HG02852 (cell line): ENCODE measurements around the gene CDC40.

Experiments used
- ATAC-seq: cut with Tn5 transposase; IDR thresholded peaks from one replicate; pipeline ENCODE4 v1.9.1; 2021; ENCODE audit warnings: mild to moderate bottlenecking, moderate library complexity; ENCODE audit not compliant: unreplicated experiment

CDC40 gene

DNA sequence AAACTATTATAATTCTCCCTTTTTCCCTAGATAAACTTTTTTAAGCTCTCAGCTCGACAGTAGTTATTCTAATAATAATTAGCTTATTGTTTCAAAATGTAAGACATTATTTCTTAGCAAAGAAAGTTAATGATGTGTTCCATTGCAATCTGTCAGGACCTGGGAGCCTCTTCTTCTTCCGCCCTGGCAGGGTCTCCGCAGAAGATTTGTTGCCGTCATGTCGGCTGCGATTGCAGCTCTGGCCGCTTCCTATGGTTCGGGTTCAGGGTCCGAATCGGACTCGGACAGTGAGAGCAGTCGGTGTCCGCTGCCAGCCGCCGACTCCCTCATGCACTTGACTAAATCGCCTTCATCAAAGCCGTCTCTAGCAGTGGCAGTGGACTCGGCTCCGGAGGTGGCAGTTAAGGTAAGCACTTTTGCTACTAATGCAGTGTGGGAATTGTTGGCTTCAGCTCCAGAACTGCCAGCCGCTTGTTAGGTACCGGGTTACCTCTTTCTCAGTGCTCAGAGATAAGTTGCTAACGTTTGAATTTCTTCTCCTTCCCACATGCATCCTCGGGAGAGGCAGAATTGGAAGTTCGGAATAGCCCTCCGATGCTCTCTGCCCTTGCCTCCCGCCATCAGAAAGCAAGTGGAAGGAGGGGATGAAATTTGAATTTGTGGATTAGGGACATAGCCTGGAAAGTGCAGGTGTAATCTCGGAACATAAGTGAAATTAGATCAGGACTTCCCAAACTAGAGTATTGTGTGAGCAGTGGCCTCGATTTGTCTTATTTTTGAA is at the start of gene CDC40:
CDC40 (plus strand) TSS at position 200 of the 781 bp plus-strand sequence; CDS start at position 218, 18 bp downstream.
- ATAC-seq = peak; percentile 40

DNA sequence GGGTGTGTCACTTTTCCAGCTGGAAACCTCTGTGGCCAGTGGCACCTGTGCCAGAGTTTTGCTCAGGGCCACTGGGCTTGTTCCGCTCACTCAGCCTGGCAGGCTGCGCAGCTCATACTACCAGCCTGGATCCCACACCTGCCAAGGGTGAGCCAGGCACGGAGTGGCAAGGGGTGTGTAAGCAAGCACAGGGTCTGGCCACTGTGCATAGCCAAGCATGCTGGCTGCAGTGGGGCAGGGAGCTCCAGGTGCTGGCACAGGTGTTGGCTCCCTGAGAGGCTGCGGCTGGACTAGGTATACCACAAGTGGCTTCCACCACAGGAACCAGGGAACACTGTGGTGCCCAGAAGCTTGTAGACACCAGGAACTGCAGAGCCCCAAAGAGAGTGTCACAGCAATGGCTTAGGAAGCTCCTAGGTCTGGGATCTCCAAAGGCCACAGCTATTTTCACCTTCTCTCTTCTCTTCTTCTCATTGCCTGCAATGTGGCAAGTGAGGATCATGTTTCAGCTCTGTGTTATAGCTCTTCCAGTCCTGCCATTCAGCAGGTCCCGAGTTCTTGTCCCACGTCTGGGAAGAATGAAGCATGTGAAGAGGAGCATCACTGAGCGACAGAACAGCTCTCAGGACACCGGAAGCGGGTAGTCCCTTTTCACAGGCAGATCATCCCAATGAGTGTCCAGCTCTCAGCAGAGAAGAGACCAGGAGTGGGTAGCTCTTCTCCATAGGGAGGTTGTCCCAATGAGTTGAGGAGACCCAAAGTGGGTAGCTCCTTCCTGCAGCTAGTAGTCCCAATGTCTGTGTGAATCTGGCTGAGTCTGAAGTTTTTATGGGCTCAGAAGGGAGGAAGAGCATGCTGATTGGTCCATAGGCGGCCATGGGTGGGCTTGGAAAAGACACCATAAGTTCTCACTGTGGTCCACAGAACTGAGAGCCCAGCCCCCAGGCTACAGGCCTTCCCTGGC is 42.0 kb upstream of the CDC40 start:
- no peak for ATAC-seq

DNA sequence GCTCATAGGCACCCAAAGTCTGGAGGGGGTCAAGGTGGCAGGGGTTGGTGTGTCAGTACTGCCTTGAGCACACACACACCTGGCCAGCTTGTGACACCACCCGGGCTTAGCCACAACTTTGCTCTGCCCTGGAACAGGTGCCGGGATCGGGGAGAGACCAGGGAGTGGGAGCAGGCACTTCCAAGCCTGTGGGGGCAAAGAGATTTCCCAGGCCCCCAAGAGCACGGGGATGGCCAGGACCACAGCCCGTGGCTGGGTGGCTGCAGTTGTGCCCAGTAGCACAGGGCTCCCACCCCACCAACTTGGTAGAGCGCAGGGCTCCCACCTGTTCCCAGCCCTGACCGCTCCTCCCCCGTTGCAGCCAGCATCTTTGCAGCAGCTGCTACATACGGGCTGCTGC is 41.2 kb upstream of the CDC40 start:
- no peak for ATAC-seq

DNA sequence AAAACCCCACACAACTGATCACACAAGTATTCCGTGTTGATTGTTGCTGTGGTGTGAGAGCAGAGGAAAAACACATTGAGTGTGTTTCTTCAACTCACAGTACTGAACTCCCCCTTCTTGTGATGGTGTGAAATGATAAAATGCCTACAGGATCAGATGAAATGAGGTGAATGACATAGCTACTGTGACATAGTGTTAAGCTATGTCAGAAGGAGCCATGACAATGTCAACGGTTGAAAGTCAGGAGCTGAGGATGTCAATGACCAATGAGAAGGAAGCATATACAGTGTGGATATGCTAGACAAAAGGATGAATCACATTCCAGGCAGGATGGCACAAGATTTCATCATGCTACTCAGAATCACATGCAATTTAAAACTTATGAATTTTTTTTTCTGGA is 39.6 kb upstream of the CDC40 start:
- no peak for ATAC-seq

DNA sequence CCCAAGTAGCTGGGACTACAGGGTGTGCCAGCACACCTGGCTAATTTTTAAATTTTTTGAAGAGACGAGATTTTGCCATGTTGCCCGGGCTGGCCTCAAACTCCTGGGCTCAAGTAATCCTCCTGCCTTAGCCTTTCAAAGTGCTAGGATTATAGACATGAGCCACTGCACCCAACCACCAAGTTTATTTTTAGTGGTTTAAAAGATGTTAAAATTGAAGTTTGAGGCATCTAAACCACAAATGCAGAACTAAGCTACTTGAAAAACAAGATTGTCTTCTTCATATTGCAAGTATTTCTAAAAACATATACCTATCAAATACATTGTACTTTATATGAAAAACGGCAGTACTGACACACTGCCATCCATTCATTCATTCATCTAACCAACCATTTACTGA is 32.4 kb upstream of the CDC40 start:
- ATAC-seq = no peak

DNA sequence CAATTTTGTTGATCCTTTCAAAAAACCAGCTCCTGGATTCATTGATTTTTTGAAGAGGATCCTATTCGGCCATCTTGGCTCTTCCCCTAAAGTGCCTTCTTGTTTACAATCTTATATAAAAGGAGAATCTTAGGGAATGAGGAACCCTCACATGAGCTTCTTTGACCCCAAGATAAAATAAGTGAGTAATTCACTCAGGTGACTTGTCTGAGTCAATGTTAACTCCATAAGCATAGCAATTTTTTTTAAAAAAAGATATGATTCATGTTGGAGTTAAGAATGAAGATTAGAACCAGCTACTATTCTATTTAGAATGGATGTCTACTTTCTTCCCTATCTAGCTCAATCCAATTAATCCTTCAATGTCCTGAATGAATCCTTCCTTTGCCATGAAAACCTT is 21.7 kb upstream of the CDC40 start:
- ATAC-seq = no peak

DNA sequence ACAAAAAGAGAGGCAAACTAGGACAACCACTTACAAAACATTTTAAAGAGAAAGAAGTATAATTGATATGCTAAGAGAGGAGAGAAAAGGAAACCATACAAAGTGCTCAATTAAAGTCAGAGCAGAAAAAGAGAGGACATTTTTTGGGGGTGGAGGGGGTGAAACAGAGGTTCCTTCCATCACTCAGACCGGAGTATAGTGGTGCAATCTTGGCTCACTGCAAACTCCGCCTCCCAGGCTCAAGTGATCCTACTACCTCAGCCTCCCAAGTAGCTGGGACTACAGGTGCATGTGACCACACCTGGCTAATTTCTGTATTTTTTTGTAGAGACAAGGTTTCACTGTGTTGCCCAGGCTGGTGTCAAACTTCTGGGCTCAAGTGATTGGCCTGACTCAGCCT is 10.1 kb upstream of the CDC40 start:
- no peak for ATAC-seq

DNA sequence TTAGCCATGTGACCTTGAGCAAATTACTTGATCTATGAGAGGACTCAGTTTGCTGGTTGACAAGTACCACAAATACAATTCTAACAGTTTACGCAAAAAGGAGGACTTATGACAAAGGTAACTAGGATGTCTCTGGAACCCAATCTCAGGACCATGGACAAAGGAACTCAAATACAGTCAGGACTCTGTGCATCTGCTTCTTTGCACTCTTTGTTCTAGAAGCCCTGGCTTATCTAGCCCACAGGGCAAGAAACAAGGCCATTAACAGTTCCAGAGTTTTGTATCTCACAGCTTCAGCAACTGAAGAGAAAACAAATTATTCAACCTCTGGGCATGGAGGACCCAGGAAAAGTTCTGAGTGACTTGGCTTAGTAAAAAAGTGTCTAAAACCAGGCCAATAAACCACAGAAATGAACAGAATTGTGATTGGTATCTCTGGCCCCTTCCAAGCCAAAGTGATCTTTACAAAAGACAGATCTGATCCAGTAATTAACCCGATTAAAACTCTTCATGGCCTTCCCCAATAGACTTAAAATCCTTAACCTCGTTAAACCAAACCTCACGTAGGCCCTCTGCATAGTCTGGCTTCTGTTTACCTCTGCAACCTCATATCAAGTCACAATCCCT is 6.6 kb upstream of the CDC40 start:
- no peak for ATAC-seq

DNA sequence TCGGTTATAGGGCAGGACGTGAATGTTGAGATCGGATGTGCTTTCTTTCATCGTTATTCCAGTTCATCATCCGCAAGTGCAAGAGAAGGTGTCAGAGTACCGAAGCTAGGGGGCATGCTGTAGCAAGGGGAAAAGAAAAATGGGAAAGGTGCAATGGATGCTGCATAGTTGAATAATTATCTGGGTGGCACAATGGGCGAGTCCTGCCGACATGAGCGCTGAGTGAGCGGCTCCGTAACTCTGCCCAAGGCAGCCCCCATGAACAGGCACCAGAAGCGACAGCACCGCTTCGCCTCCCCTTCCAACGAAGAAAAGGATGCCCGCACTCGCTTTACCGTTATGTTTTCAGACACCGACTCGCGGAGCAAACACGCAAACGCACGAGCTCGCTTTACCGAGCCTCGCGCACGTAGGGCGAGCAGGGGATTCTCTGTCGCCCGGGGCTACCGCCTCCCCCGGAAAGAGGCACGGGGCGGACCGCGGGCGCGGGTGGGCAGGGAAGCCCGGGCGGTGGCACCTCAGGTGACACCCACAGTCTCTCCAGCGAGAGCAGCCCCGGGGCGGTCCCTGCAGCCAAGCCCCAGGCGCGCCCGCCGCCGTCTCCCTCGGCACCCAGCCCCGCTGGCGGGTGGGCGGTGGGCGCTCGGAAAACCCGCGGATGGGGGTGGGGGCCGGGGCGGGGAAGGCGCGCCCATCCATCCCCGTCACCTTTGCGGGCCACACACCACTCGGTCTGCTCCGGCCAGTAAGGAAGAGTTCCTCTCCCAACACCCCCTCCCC is 1.4 kb upstream of the CDC40 start:
- ATAC-seq = peak; percentile 33

DNA sequence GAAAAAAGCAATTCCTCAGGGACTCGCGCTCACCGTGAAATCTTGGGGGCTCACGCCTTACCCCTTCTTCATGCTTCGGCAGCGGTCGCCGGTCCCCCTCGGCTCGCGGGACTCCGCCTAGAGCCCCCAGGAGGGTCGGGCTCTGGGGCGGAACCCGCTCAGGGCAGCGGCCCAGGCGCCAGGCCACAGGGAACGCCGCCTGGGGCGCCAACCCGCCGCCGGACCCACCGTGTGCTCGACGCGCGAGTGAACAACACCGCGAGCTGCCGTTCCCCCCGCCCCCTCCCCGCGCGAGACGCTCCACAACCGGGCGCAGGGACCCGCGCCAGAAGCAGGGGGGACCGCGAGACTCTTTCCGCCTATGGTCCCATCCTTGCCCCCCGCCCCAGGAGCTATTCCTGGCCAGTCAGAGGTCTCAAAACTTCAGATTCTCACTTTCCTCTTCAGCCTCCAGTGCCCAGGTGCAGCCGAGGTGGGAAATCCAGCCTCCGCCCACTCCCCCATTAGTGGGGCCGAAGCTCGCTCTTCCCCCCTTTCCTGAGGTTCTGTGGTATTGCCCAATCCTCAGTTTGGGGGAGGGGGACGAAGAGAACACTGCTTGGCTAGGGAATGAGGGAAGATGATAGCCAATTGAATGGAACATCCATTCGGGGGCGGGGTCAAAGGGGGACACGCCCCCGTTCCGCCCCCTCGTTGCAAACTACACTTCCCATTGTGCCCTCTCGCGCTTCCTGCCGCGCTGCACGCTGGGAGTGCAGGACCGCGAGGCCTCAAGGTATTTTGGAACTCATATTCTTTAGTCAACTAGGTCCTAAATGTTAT is 610 bp upstream of the CDC40 start, which contains the start of gene WASF1:
WASF1 (minus strand) TSS at position 265 of the 822 bp plus-strand sequence. CDS start 52,069 bp downstream, outside the sequence.
- peak; percentile 81 for ATAC-seq

DNA sequence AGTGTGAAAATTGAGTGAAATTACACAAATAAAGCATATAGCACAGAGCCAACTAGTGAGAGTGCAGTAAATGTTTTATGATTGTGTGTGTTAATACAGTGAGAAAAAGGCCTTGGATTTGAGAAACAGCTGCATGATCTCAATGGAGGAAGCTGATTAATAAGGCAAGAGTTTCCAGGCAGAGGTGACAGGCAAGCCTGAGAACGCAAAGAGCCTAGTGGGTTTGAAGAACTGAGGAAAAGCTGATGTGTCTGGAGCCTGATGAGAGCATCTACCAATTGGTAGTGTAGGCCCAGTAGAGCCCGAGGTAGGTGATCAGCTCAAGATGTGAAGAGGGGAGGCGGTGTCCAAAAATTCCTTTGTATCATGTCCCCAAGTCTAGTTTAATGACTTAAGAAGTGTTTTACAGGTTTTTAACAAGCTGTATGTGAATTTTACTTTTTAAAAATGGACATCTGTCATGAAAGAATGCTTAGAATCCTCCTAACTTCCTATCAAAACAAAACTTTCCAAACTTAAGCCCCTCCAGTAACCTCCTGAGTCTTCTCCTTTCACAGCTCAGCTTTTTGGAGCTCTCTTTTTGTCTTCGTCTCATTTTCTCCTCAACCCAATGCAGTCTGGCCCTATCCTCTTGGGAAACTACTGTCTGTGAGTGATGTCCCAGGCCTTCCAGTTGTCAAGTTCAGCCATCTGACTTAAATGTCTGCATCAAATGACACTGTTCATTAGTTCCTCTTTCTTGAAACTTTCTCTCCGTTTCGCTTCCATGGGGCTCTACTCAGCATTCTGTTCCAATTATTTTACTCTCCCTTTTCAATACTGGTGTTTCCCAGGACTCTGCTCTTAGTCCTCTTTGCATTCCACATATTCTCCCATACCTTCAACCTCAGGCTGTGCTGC is 1.2 kb downstream of the CDC40 start:
- ATAC-seq = no peak

DNA sequence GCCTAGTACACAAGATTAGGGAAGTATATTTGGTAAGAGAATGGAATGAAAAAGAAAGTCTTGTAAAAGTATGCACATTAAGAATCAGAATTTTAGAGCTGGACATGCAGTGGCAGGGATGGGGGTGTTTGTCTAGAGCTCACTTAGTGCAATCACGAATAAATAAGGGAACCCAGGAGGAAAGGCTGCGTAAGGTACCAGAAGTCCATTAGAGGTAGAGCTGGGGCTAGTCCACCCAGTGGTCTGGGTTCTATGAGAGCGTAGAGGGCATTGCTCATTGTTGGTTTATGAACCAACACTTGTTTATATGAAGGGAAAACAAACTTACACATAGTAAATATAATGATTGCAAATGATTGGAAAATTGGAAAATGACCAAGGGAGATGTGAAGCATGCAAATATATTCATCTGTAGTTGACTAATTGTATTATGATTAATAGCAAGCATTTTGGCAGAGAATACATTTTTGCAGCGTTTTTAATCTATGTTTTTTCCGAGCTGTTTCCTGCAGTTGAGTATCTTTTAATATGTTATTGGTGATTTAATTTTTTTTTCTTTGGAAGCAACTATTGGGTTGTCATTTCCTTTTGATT is 3.2 kb downstream of the CDC40 start:
- no peak for ATAC-seq

DNA sequence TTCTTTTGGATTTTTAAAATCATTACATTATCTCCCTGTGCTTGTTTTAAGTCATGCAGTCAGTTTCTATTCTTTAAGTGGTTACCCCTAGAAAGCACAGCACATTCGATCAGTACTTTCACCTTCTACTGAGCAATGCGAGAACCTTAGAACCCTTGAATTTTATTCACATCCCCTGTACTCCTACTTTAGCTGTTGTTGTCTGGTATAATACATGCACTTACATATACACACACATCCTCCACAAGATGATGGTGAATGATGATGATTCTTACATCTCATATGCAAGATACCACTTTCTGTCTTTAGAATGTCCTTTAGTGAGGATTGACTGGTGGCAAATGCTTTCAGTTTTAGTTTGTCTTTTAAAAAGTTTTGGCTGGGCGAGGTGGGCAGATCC is 5.7 kb downstream of the CDC40 start:
- peak; percentile 66 for ATAC-seq

DNA sequence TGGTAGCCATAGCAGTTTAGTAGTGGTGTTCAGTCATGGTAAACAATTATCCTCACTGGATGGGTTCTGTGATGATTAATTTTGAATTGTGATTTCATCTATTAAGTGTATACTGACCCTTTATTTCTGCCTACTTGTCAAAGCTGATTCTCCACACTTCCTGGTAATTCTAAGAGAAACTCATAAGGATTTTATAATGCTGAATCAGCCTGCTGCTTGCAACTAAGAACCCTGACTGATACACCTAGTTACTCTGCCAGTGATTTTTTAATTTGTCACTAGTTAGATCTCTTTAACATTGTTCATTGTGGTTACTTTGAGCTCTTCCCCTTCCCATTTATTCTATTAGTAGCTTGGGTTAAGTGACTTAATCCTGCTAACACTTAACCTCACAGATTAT is 8.6 kb downstream of the CDC40 start:
- ATAC-seq = no peak

DNA sequence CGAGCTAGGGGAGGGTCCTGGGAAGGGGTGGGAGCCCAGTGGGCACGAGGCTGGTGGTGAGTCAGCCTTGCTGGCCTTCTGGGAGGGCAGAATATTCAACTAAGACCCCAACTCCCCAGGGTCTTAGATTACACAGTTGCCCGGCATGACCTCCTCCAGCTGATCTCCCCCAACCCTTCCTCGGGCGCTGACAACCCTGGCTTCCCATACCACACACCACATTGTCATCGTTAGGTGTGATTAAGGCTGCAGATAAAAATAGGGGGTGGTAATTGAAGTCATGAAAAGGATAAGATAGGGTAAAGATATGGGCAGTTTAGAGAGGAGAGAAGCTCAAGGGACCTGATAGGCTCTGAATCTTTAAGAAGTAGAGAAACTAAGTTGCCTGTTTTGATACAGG is 10.5 kb downstream of the CDC40 start:
- no peak for ATAC-seq

DNA sequence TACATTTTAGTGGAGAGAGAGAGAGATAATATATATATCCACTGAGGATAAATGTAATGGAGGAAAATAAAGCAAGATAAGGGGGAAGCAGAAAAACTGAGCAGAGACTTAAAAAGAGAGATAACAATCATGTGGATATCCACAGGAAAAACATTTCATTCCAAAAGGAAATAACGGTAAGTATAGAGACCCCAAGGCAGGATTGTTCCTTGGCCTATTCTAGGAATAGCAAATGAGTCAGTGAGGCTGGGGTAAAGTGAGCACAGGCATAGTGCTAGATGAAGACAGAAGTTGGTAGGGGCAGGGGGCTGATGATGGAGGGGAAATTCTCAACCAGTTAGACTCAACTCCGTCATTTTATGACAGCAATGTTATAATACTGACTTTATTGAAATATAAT is 11.2 kb downstream of the CDC40 start:
- ATAC-seq = no peak

DNA sequence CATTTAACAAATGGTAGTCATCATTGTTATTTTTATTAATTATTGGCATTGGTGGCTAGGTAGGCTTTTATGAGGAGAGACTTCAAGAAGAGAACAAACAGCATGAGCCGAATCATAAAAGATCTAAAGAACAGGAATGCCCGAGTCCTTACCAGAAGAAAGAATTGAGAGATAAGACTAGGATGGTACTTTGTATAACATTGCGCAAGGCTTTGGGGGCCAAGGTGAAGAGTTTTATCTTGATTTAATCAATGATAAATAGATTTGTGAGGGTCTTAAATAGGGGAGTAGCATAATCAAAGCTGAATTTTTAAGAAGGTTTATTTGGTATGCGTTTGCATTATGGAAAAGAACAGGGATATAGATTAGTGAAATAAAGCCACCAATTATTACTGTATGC is 15.4 kb downstream of the CDC40 start:
- ATAC-seq = no peak

DNA sequence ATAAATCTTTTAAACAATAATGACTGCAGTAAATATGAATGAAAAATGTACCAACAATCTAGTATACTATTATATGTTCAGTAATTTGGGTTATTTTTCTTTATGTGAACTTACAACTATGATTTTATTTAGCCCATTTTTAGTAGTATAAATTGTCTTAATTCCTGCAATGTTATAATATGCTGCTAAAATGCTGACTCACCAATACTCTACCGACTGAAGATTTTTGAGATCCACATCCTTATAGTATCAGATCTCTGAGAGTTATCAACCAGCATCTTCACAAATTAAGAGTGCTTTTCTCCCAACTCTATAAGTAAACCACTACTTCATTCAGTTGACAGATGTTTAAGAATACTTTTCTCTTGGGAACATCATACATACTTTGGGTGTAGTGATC is 16.6 kb downstream of the CDC40 start:
- ATAC-seq = no peak
